Breast epithelium (tissue), 3 donors: ENCODE results near the gene URI1.

Experiments used
- POLR2A ChIP-seq: fragments of 450-650 bp; IDR thresholded peaks from one replicate; pipeline ENCODE4 v1.6.1; 2016; ENCODE audit warnings: antibody characterized with exemption, mild to moderate bottlenecking, moderate library complexity
- TF ChIP-seq, protein P1 (sequence below), 3 donors: fragments of 450-650 bp; IDR thresholded peaks; one replicate each; pipeline ENCODE4 v1.5.1; 2016 to 2017; ENCODE audit warnings: antibody characterized with exemption in 3 of 3, mild to moderate bottlenecking in 3 of 3, moderate library complexity in 3 of 3

- TF ChIP-seq, protein P1, sequence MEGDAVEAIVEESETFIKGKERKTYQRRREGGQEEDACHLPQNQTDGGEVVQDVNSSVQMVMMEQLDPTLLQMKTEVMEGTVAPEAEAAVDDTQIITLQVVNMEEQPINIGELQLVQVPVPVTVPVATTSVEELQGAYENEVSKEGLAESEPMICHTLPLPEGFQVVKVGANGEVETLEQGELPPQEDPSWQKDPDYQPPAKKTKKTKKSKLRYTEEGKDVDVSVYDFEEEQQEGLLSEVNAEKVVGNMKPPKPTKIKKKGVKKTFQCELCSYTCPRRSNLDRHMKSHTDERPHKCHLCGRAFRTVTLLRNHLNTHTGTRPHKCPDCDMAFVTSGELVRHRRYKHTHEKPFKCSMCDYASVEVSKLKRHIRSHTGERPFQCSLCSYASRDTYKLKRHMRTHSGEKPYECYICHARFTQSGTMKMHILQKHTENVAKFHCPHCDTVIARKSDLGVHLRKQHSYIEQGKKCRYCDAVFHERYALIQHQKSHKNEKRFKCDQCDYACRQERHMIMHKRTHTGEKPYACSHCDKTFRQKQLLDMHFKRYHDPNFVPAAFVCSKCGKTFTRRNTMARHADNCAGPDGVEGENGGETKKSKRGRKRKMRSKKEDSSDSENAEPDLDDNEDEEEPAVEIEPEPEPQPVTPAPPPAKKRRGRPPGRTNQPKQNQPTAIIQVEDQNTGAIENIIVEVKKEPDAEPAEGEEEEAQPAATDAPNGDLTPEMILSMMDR (IDR thresholded peaks at IDR 0.05) = no peak
- TF ChIP-seq POLR2A = no peak
Observed at GRCh38 chr19:29893606-29894284, 48.3 kb upstream of the URI1 start.
